Thoracic aorta (tissue), 2 donors: ENCODE results near the gene CLDN24. TPM values are rescaled to one million over a fixed set of nuclear protein-coding genes. Genes with fewer than 3 reads are reported as not detected.

Experiments used
- ATAC-seq: fragments of 150-250 bp; one replicate; pipeline ENCODE4 v1.8.0; 2017; ENCODE audit warnings: low read depth; ENCODE audit not compliant: insufficient number of reproducible peaks, low FRiP score
- DNase-seq: peaks from one replicate; pipeline ENCODE4 v3.0.0-alpha.2; 2020; ENCODE audit warnings: low spot score
- H3K27ac ChIP-seq, 2 donors: fragments of 200-600 bp; sonication (generic); 1 replicate in 1 of 2; 2 replicates in 1 of 2; pipeline ENCODE4 v1.5.1; 2016; ENCODE audit warnings: mild to moderate bottlenecking in 2 of 2, moderate library complexity in 2 of 2
- H3K27me3 ChIP-seq: fragments of 200-600 bp; sonication (generic); replicated peaks from 2 replicates; pipeline ENCODE4 v1.6.0; 2016; ENCODE audit warnings: mild to moderate bottlenecking; ENCODE audit not compliant: insufficient read depth
- H3K36me3 ChIP-seq: fragments of 200-600 bp; sonication (generic); one replicate; pipeline ENCODE4 v1.5.1; 2016
- H3K4me1 ChIP-seq, 2 donors: fragments of 200-600 bp; sonication (generic); 1 replicate in 1 of 2; 2 replicates in 1 of 2; pipeline versions ENCODE4 v1.5.1 to v1.6.0; 2016; ENCODE audit warnings: low read depth in 2 of 2, mild to moderate bottlenecking in 1 of 2; ENCODE audit not compliant: control insufficient read depth in 1 of 2
- H3K4me3 ChIP-seq: fragments of 200-600 bp; sonication (generic); 2 replicates; pipeline ENCODE4 v1.5.1; 2016; ENCODE audit warnings: mild to moderate bottlenecking
- H3K9me3 ChIP-seq: fragments of 200-600 bp; sonication (generic); 2 replicates; pipeline ENCODE4 v1.5.1; 2016
- CTCF ChIP-seq: fragments of 200-600 bp; sonication (generic); IDR thresholded peaks from one replicate; pipeline ENCODE4 v1.5.1; 2019; ENCODE audit warnings: antibody characterized with exemption
- total RNA-seq, 2 donors: library from RNA; depleted of rRNA; stranded (reverse); fragments of >200 nt; gene quantifications; one replicate each; pipeline versions ENCODE4 v1.1.0 to v1.2.3, GENCODE V29; 2016

The CLDN24 gene
- total RNA-seq, 2 donors from 2014 or later, result not detected

DNA sequence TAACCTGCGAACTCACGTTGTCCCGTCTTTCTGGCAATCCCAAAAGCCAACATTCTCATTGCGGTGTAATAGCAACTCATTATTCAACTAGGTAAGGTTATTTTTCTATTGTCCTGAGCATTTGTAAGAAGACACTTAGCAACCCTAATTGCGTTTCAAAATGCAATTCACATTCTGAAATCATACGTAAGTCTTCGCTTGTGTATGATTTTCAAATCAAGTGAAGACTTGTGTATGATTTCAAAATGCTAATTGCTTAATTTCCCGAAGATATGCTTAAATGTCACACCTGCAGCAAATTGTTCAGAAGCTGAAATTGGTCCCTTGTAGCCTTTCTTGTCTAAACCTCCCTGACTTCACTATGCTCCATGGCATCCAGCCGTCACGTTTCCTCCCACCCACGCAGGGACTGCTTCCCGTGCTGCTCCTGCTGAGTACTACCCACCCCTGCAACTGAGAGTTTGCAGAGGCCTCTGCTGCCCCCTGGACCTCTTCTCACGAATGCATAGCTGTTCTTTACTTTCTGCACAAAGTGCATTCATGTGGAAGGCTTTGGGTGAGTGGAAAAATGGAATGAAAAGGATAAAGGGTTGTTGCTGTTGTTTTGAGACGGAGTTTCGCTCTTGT, 40.8 kb upstream of the CLDN24 start:
- Histone ChIP-seq H3K27ac (no peak overlapping the region), H3K9me3 (no peaks in the 10 kb centered on the region), H3K4me1 (no peaks in the 10 kb centered on the region), H3K27me3 (no peaks in the 10 kb centered on the region), H3K4me3 (no peak overlapping the region), H3K36me3 (no peaks in the 10 kb centered on the region)
- DNase-seq, result no peak
- no peak for TF ChIP-seq CTCF
- no peak for ATAC-seq

- H3K27me3 ChIP-seq, result no peaks in the 10 kb centered on the region
- DNase-seq, result no peak
- ATAC-seq, result no peak
Measured at GRCh38 chr4:183362036-183362435, 39.8 kb upstream of the CLDN24 start.

GRCh38 chr4:183360161-183360919, 38.1 kb upstream of the CLDN24 start:
- Histone ChIP-seq H3K9me3 (no peaks in the 10 kb centered on the region), H3K4me3 (no peak overlapping the region), H3K27me3 (no peaks in the 10 kb centered on the region), H3K27ac (no peak overlapping the region), H3K4me1 (no peaks in the 10 kb centered on the region), H3K36me3 (no peaks in the 10 kb centered on the region)
- TF ChIP-seq CTCF, result no peak
- DNase-seq, result no peak
- no peak for ATAC-seq

More at GRCh38 chr4:183362036-183362435, 39.8 kb upstream of the CLDN24 start:
- TF ChIP-seq CTCF, result no peak
- H3K36me3 ChIP-seq, result no peaks in the 10 kb centered on the region
- H3K4me1 ChIP-seq, result no peaks in the 10 kb centered on the region
- no peaks in the 10 kb centered on the region for H3K9me3 ChIP-seq
- no peak overlapping the region for H3K27ac ChIP-seq
- no peak overlapping the region for H3K4me3 ChIP-seq

- ATAC-seq (no peak), DNase-seq (no peak)
- no peak for TF ChIP-seq CTCF
- Histone ChIP-seq H3K4me3 (no peak overlapping the region), H3K36me3 (no peaks in the 10 kb centered on the region), H3K27ac (no peak overlapping the region), H3K9me3 (no peaks in the 10 kb centered on the region), H3K27me3 (no peaks in the 10 kb centered on the region), H3K4me1 (no peaks in the 10 kb centered on the region)
Measured at GRCh38 chr4:183358215-183358755, 36.1 kb upstream of the CLDN24 start.

DNA sequence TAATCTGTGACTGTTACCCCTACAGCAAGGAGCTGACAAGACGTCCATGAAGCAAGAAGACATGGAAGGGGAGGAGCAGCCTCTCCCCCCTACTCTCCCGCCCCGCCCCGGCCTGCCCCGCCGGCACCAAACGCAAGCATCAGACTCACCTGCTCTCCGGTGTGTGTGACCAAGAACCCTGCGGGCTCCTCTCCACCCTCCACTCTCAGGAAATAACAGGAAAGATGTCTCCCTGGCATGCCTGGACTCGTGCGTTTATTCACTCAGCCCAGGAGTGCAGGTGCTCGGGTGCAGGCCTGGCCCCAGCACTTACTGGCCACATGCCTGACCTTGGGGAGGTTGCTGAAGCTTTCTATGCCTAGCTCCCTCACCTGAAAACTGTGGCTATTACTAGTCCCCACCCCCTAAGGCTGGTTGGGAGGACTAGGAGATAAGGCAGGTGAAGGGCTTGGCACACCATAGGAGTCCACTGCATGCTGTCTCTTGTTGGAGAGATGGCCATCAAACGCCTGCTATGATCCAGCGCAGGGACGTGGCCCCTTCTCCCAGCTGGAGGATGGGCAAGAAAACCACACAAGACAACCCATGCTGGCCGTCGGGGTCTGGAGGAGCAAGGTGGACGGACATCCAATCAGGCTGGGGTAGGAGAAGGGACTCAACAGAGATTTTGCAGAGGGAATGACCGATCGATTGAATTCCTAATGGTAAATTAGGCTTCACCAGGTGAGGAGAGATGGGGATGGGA, 34.9 kb upstream of the CLDN24 start:
- no peak for ATAC-seq
- Histone ChIP-seq H3K4me3 (no peak overlapping the region), H3K36me3 (no peaks in the 10 kb centered on the region), H3K4me1 (no peaks in the 10 kb centered on the region), H3K27ac (no peak overlapping the region), H3K27me3 (no peaks in the 10 kb centered on the region), H3K9me3 (no peaks in the 10 kb centered on the region)
- TF ChIP-seq CTCF, result no peak
- no peak for DNase-seq
